Cerebellar nuclear complex (tissue), 1 donor: ENCODE measurements around the gene LTF.
"Not testable (repeated sequence)": the region's sequence is repeated elsewhere in the genome, so short reads cannot be mapped to it uniquely, and the experiment has no call there.

ENCODE experiments used
- DNase-seq, 2 experiments: peaks; one replicate each; lab custom pipeline; 2025; lab: John Stamatoyannopoulos, UW

The LTF gene

DNA sequence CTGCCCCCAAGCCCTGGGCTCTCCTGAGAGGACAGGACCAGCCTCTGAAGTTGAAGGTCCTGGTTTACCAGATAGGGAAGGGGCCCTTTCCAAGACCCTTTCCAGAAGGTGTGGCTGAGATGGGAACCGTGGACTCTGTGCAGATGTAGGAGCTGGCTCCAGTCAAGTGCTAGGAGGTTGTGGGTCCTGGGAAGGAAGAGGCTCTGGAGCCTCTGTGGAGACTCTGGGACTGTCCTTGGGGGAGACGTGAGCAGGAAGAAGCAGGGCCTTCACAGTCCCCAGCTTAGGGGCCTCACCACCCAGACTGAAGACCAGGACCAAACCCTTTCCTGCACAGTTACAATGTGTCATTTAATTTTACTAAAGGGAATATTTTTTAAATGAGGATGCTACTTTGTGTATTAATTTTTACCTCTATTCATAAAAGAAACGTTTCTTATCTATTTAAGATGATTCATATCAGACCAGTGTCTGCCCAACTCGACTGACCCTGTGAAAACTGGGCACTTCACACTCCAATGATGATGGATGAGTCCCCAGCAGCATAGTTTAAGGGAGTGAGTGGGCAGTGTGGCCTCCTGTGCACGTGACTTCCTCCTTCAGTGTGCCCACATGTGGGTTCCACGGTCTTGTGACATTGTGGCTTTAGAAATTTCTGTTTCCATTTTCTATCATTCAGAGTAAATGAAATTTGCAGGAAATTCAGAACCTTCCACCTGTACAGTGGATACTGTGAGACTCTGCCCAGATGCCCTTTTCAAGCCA is 68.8 kb downstream of the LTF start:
- DNase-seq = no peak

DNA sequence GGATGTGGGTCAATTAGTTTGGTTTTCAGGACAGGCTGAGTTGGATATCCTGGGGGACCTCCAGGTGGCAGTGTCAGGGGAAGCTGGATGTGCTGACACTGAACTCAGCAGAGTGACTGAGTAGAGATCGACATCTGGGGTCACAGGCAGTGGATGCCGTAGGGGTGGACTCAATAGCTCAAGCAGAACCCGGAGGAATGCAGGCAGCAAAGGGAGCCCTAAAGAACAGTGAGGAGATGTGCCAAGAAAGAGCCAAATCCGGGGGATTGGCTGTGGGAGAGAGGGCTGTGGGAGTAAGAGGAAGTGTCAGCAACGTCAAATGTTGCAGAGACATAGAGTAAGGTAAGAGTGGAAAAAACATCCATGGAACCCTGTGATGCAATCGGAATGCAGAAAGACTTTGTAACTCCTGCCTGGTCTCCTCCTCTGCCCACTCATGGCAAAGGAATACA is 69.5 kb downstream of the LTF start:
- no peak for DNase-seq

- no peak for DNase-seq
Measured at GRCh38 chr3:46393554-46394434, 70.9 kb downstream of the LTF start.

DNA sequence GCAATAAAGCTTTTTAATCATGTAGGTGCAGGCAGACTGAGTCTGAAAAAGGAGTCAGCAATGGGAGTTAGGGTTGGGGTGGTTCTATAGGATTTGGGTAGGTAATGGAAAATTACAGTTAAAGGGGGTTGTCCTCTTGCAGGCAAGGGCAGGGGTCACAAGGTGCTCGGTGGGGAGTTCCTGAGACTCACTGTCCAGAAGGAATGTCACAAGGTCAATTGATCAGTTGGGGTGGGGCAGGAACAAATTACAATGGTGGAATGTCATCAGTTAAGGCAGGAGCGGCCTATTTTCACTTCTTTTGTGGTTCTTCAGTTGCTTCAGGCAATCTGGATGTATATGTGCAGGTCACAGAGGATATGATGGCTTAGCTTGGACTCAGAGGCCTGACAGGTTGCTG is 71.7 kb downstream of the LTF start:
- no peak for DNase-seq

- DNase-seq = not testable (repeated sequence)
Measured at GRCh38 chr3:46391526-46391925, 73.2 kb downstream of the LTF start.

DNA sequence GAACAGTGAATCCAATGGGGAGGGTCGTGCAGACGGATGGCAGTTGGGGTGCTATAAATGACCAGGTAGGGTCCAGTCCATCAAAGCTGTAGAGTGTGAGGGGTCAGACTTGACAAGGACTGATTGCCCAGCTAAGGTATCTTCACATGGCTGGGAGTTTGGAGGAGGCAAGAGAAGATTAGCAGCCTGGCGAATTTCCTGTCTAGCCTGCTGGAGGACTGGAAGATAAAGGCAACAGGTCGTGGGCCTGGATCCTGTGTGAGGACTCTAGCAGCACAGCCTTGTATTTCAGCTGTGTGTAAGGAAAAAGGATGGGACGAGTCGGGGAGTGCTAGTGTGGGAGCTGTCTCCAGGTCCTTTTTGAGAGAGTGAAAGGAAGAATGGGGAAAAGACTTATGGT is 75.4 kb downstream of the LTF start:
- DNase-seq = no peak

DNA sequence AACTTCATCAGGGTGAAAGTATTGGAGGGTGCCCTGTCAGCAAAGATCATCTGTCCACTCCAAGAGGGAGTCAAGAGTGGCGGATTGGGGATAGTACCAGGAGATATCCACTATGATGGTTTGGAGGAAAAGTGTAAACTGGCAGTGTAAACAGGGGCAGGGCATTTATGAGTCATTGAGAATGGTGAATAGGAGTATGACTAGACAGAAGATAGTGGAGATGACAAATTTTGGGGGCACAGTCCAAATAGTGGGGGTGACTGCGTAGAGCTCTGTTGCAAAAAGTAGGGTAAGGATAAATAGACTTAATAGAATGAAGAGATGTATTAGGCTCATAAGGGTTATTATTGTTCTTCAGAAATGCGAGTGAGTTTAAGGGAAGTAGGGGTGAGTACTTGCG is 75.9 kb downstream of the LTF start:
- not testable (repeated sequence) for DNase-seq

DNA sequence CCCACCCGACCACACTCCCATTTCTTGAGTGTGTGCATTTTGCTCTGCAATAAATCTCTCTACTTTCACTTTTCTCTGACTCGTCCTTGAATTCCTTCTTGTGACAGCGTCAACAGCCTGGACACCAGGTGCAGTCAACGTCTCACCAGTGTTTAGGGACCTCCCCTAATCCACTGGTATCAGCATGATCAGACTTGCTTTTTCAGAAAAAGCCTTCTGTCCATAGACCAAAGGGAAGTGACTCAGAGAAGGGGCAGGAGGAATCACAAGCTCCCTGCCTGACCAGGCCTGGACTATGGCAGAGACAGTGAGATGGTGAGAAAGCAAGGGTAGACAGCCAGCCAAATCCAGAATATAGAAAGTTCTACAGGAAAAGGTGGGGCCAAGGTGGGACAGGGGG is 78.5 kb downstream of the LTF start:
- no peak for DNase-seq
